ENCODE data around the gene IRX4.

DNA sequence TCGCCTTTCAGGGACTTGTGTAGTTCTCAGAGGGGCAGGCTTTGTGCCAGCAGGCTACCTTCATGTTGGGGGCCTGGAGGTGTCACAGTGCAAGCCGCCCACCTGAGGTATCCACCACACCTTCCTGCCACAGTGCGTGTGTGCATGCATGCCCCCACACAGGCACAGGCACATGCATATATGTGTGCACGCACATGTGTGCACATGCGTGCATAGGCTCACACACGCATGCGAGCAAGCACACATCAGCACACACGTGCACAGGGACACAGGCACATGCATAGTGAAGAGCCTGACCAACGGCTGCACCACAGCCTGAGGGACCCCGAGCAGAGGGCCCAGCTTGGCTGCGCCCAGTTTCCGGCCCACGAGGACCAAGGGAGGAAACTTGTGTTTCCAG is 36.1 kb downstream of the IRX4 start:
- TF ChIP-seq, protein P1, sequence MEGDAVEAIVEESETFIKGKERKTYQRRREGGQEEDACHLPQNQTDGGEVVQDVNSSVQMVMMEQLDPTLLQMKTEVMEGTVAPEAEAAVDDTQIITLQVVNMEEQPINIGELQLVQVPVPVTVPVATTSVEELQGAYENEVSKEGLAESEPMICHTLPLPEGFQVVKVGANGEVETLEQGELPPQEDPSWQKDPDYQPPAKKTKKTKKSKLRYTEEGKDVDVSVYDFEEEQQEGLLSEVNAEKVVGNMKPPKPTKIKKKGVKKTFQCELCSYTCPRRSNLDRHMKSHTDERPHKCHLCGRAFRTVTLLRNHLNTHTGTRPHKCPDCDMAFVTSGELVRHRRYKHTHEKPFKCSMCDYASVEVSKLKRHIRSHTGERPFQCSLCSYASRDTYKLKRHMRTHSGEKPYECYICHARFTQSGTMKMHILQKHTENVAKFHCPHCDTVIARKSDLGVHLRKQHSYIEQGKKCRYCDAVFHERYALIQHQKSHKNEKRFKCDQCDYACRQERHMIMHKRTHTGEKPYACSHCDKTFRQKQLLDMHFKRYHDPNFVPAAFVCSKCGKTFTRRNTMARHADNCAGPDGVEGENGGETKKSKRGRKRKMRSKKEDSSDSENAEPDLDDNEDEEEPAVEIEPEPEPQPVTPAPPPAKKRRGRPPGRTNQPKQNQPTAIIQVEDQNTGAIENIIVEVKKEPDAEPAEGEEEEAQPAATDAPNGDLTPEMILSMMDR (conservative IDR thresholded peaks at IDR 0.05 in 1 of 2, IDR thresholded peaks at IDR 0.05 in 1 of 2; ENCODE audit: low read depth in 1 of 2, low read length in 2 of 2) = no peak
- TF ChIP-seq EZH2 (IDR thresholded peaks at IDR 0.05; ENCODE audit: low read length, missing control alignments) = no peak

Measured in fibroblast of lung (primary cell).